Activated CD8-positive, alpha-beta memory T cell treated with anti-CD3 and anti-CD28 coated beads for 48 hours (primary cell): ENCODE results near the gene CIITA.
A peak's percentile ranks its signal among the peaks of the same experiment; 100 is the strongest.
"Not testable (repeated sequence)": the region's sequence is repeated elsewhere in the genome, so short reads cannot be mapped to it uniquely, and the experiment has no call there.

ENCODE experiments used
- DNase-seq, 3 experiments: peaks; one replicate each; pipeline ENCODE4 v3.0.0-alpha.2; 2020; ENCODE audit warnings: low read depth in 2 of 3, low spot score in 2 of 3

Gene CIITA

DNA sequence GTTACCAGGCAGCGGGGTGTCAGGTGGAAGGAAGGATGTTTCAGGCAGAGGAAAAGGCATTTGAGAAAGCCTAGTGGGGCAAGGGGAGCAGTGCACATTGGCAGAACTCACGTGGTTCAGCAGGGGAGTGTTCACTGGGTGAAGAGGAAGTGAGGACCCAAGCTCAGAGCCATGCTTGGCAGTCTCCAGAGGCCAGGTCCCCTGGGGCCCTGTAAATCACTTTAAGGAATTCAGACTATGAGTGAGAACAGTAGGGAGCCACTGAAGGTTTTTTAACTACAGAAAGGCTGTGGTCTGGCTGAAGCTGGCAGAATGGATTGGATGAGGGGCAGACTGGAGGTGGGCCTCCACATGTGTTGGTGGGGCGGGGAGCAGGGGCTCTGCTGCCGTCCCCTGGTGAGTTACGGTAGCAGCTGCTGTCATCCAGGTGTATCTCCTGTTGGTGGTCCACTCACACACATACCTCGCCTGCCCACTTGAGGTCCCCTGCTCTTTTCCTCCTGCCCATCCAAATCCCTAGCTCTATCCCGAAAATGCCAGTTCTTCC lies 72.5 kb downstream of the CIITA start:
- no peak for DNase-seq

DNA sequence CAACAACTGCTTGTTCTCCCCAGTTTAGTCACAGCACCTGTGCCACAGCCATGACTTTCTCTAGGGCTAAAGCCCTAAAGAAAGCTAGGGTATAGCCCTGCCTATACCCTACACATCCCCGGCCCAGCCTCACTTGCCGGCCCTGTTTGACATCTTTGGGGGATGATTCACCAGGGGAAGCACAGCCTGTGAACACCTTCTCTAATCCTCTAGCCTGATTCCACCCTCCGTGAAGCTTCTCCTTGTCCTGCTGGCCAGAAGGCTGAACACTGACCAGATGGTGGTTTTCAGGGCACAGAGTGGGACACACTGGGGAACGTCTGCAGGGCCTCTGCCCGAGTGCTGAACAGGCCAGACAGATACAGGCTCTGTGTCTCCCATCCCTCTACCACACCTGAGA lies 73.4 kb downstream of the CIITA start:
- DNase-seq: no peak

DNA sequence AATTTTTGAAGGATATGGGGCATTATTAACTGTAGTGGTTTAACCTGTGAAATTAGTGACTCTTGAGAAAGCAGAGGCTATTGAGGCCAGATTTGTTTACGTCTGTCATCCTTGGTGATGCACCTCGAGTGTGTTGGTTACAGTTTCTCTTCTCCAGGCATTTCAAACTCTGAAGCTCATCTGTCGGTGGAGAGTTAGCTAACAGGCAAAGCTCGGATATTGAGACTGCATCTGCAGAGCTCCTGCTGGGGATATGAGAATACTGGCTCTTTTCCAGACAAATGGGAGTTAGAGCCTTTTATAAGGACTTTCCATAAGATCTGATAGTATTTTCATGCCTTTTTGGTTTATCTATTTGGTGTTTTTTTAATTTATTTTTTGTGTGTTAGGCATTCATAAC lies 74.0 kb downstream of the CIITA start:
- DNase-seq: no peak

DNA sequence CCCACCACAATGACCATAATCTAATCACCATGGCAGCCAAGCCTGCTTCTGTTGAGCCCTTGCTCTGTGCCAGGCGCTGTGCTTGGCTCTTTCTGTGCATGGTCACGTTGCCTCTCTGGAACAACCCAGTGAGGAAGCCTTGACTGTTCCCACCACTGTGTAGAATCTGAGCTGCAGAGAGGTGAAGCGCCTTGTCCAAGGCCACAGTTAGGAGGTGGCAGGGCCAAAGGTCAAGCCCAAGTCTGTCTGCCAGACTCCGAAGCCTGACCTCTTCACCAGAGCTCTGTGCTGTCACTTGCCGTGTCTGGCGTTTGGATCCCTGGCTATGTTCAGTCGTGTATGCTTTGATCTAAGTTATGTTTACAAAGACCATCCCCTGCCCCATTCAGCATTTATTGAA lies 77.9 kb downstream of the CIITA start:
- DNase-seq: no peak

DNA sequence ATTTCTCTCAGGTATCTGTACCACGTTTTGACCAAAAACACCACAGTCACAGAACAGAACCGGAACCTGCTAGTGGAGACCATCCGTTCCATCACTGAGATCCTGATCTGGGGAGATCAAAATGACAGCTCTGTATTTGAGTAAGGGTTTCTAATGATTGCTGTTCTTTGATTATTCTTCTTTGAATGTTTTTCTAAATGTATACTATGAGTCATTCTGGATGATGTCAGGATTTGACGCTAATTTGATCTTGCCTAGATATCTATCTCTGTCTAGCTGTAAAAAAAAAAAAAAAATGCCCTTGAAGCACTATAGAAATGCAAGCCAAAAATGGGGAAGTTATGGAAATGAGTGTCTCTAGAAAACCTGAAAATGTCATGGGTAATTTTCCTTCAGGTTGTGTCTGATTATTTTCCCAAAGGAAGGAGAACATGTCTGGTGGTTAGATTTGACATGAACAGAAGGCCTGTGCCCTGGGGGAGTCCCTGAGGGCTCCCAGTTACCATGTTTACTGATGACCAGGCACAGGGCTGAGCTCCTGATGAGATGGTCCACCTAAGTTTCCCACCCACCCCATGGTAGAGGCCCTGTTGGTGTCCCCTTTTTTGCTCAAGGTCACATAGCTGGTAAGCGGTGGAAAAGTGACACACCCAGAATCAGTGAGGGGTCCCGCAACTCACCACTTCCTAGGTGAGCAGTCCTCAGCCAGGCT lies 80.9 kb downstream of the CIITA start:
- DNase-seq: no peak

DNA sequence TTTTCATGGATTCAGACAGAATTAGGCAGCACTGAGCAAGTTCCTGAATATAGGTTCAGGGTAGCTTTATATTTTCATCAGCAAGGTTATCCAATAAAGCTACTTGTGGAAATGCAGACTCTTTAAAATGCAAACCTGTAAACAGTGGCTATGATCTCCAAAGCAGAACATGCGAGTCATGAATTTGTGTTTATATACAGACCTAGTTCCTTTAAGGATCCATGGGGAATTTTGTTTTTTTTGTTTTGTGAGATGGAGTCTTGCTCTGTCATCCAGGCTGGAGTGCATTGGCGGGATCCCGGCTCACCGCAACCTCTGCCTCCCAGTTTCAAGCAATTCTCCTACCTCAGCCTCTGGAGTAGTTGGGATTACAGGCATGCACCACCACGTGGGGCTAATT lies 82.2 kb downstream of the CIITA start:
- DNase-seq: no peak

DNA sequence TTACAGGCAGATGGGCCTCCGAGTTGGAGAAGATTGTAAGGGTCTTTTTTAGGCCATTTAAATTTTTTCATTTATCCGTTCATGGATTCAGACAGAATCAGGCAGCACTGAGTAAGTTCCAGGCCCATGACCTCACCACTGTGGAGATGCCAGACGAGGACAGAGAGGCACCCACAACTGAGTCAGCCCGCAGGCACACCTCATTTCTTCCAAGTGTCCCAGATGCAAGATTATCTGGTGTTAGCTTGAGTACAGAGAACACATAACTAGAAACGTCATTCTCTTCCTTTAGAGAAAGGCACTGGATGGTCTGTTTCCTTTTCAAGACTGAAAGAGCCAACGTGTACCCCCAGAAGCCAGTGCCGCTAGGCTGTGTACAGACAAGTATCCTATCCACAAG lies 84.2 kb downstream of the CIITA start:
- no peak for DNase-seq

DNA sequence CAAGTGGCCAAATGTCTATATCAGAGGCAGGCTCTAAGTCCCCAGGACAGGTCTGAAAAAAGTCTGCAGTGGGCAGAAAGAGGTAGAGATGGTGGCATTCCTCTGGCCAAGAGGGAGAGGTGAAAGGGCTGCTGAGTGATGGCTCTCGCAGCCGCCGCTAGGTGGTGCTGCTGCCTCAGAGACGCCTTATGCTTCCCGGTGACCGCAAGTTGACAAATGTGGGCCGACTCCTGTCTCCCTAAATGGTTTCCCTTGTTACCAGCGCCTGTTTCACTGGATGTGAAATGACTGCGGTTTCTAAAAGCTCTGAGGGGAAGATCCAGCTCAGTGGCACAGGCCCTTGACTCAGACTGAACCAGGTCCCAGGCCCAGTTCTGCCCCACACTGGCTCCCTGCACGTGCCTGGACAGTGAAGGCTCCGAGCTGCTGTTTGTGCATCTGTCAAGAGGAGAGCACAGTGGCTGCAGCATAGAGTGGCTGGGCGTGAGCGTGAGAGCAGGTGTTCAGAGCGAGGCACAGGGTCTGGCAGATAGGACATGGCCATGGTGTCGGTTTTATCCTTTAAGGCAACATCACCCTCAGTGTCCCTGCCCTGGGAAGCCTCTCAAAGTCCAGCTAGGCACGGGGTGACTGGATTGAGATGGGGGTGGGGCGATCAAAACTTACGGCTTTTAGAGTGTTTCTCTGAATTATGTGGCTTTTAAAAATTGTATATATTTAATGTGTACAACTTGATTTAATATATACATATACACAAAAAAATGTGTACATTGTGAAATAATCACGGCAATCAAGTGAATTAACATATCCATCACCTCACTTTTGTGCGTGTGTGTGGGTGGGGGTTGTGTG lies 87.3 kb downstream of the CIITA start:
- peak; percentile 60 to 72 (median 68) for DNase-seq

DNA sequence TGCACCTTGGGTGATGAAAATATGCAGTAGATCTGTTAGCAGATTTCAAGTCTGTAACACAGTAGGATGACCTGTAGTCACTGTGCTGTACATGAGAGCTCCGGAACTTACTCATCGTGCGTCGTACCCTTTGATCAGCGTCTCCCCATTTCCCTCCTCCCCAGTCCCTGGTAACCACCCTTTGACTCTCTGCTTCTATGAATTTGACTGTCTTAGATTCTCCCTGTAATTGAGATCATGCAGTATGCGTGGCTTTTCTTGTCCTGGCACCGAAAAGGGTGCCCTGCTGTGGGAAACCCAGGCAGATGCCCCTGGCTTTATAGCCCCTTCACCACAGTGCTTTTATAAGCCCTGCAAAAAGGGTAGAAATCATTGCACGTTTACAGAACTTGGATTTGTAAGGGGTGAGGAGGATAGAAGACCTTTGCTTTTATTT lies 87.9 kb downstream of the CIITA start:
- DNase-seq: no peak

DNA sequence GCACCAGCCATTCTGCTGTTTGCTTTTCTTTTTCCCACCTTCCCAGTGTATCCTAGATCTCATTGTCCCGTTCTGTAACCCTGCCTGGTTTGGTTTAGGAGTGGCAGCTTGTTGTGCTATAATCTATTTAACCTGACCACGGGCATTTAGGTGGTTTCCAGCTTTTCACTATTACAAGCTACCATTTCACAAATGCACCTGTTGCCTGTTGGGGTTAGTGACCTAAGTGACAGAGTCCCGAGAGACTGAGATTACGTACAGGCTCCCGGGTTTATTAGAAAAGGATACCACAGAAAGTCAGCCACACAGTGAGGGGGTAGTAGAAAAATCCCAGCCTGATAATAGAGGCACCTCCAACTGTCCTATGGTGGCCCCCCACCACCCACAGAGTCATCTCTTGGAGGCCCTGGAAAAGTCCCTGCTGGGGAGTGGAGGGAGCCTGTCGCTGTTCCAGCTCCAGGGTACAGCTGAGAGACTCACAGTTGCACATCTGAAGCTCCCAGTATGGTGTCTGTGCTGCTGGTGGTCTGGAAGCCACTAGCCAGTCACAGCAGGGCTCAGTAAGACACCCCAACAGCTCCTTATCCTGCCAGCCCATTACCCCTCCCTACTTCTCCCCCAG lies 88.5 kb downstream of the CIITA start:
- DNase-seq: no peak

DNA sequence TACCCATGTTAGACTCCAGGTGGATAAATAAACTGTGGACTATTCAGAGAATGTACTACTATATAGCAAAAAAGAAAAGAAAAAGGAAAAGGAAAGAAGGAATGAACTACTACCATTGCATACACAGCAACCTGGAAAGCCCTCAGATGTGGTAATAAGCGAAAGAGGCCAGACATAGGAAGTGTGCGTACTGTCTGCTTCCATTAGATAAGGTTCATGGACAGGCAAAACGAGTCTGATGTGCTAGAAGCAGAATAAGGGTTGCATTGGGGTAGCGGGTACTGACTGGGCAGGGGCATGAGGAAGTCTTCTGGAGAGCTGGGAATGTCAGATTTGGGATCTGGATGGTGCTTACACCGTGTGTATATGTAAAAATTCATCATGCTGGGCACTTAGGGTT lies 89.1 kb downstream of the CIITA start:
- no peak for DNase-seq

DNA sequence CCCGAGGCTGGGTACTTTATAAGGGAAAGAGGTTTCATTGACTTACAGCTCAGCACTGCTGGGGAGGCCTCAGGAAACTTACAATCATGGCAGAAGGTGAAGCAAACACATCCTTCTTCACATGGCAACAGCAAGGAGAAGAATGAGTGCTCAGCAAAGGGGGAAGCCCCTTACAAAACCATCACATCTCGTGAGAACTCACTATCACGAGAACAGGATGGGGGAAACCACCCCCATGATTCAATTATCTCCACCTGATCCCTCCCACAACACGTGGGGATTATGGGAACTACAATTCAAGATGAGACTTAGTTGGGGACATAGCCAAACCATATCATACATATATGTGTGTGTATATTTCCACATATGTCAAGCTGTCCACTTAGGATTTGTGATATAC lies 89.6 kb downstream of the CIITA start:
- DNase-seq: not testable (repeated sequence)

DNA sequence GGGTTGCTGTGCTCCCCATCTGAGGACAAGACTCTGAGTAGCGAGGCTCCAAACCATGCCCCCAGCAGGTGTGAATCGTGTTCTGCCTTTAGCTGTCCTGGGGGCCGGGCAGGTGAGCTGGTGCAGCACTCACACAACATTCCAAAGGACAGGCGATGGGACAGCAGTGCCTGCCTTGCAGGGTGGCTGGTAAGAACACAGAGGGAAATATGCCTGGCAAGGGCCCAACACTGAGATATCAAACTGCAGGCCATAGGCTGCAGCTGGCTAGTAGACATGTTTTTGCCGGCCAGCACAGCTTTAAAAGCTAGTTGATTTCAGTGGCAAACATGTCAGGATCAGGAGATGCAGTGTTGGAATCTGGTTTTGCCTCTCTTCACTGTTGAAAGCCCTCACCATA lies 91.0 kb downstream of the CIITA start:
- DNase-seq: no peak

DNA sequence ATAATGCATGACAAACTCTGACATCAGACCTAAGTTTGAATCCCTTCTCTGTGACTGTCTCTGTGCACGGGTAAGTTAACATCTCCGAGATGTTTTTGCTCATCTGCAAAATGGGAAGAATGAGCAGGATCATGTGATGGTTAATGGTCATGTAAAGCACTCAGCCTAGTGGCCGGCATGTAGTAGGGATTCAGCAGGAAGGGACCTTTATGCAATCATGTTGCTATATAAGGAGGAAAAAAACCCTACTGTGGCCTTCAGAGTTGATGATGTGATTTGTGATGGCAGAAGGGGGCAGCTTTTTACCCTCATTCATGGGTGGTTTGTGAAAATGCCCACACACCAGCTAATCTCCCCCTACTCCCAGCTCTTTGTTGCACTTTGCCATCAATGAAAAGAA lies 91.5 kb downstream of the CIITA start:
- DNase-seq: no peak

DNA sequence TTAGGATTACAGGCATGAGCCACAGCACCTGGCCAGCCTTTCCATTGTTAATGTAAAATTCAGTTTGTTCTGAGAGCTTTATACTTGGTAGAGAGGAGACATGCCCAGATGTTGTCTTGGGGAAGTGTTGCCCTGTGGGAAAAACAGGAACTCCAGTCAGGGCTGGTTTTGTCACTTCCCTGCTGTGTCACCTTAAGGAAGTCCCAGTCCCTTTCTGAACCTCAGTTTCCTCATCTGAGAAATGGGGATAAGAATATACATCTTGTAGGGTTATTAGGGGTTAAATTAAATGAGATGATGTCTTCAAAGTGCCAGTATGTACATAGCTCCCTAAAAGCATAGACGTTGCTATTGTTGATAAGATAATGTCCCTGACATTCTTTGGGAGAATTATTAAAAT lies 92.6 kb downstream of the CIITA start:
- no peak for DNase-seq

DNA sequence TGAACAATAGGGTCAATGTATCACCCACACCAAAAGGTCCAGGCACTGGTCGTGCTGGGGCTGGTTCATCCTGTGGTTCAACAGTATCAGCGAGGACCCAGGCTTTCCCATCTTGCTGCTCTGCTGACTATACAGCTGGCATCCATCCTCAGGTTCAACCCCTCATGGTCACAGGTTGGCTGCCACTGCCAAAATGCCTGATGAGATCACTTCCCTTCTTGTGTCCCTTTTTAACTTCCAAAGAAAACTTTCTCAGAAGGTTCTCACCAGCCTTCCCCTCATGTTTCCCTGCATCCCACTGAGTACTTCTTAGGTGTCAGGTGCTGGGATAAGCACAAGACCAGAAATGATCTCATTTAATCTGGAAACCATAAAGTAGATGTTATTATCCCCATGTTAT lies 93.1 kb downstream of the CIITA start:
- no peak for DNase-seq

DNA sequence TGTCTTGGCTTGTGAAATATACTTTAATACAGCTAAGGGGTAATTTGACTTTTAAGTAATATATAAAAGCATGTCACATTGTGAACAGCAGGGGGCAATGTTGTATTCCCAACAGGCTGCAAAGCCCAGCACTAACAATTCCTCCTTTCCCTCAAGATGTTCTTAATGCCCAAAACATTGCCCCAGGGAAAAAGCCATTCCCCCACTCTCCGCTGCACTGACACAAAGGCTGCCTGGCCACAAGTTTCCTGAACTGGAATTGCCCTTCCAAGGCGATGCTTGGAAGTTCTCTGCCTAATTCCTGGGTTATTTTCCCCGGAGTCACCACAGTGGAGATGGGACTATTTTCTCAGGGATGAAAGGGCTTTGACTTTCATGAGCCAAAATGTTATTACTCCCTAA lies 94.6 kb downstream of the CIITA start:
- no peak for DNase-seq

DNA sequence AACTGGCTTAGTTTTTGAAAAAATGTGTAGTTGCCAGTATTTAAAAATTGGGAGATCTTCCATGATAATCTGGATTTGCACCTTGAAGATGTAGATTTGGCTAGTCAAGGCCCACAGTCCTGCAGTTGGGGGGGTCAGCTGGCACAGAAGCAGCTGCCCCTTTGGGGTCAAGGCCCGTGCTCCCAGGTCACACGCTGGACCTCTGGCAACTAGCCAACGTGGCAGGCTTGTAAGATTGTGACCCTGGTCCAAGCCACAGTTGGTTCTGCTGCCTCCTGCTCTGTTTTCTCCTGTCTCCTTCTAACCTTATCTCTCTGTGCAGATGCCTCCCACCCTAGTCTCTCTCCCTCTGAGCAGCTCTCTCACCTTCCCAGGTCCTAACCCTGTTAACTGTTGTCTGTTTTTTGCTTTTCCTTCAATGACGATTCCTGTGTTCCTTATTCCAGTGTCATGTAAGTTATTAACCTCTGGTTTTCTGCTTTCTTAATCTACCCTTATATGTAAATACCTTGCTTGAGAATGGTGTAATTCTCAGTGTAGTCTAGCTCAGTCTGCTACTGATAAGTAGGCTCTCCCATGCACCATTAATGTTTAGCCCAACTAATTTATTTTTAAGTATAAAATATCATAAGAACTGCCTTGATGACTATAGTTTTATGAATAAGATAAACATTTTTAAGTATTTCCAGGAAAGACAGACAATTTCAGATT lies 95.3 kb downstream of the CIITA start:
- no peak for DNase-seq

DNA sequence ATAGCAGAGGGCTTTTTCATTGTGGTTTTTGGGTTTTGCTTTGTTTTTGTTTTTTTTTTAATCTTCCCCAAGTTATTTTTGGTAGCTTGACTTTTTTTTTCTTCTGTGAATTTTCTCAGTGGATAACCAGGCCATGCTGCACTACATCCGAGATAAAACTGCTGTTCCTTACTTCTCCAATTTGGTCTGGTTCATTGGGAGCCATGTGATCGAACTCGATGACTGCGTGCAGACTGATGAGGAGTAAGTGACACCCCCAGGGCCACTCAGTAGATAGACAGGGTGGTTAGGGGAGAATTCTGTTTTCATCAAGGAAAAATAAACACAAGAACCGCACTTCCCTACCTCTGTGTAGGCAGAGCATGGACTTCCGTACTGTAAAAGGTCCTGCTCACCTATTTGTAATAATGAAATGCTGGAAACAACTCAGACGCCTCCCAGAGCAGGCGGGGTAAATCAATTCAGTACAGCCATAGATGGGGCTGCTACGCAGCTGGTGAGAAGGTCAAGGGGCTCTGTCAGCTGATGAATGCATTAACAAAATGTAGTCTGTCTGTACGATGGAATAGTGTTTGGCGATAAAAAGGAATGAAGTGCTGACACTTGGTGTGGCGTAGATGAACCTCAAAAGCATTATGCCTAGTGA lies 95.9 kb downstream of the CIITA start:
- no peak for DNase-seq

DNA sequence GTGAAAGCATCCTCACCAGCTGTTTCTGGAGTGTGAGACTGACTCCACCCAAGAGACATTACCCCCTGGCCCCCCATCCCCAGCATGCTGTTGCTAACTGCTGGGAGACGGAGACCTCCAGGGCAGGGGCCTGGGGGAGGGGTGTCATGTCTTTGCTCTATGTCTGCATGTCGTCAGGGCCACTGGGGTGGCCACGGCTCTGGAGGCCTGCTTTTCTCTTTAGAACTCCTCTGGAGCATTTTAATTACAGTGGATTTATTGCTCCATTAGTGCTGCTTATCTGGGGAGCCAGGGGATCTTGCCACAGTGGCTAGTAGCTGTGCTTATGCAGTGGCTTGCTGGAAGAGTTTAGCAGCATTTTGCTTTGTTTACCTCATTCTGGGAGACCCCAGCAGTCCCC lies 99.6 kb downstream of the CIITA start:
- no peak for DNase-seq

DNA sequence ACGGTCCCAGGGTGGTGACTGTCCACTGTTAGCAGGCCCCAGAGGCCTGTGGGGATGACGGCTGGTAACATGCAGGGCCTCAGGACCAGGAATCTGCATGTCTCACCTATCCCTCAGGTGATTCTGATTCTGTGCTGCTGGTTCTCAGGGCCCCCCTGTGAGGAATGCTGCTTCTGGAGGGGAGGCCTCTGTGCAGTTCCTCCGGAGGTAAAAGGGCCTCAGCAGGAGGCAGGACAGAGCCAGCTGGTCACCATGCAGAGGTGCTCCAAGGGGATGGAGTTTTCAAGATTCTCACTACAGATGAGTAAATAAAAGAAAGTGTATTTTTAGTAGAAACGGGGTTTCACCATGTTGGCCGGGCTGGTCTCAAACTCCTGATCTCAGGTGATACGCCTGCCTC lies 101.1 kb downstream of the CIITA start:
- DNase-seq: no peak
